GM12873 (cell line): ENCODE measurements around the gene OMP.

ENCODE experiments used
- TF ChIP-seq, protein P1 (sequence below): IDR thresholded peaks from 2 replicates; pipeline ENCODE4 v1.5.1; 2012; ENCODE audit warnings: low read depth, mild to moderate bottlenecking, moderate library complexity, low read length, control low read depth; ENCODE audit not compliant: insufficient read depth; ENCODE audit errors: missing control alignments

The OMP gene

DNA sequence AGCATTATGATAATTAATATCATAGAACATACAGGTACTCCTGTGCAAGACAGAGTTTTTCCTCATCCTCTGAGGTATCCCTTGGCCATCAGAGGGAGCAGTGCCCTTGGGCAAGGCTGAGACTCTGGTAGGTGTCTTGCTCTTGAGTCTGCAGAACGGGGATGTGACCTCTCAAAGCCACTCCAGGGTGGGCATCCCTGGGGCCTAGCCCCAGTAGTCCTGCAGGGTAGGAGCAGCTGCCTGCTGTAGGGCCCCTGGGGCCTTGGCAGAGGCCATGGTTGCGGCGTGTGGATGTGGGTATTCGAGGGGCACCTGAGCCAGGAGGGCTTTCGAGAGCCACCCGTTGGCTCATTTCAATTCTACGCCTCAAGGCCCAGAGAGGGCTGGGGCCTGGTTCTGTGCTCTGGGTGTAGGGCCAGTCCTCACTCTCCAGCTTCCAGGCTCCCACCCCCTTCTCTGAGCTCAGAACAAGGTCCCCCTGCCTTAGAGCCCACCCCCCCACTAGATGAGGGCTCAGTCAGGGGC lies 7.7 kb upstream of the OMP start:
- TF ChIP-seq, protein P1, sequence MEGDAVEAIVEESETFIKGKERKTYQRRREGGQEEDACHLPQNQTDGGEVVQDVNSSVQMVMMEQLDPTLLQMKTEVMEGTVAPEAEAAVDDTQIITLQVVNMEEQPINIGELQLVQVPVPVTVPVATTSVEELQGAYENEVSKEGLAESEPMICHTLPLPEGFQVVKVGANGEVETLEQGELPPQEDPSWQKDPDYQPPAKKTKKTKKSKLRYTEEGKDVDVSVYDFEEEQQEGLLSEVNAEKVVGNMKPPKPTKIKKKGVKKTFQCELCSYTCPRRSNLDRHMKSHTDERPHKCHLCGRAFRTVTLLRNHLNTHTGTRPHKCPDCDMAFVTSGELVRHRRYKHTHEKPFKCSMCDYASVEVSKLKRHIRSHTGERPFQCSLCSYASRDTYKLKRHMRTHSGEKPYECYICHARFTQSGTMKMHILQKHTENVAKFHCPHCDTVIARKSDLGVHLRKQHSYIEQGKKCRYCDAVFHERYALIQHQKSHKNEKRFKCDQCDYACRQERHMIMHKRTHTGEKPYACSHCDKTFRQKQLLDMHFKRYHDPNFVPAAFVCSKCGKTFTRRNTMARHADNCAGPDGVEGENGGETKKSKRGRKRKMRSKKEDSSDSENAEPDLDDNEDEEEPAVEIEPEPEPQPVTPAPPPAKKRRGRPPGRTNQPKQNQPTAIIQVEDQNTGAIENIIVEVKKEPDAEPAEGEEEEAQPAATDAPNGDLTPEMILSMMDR = no peak

DNA sequence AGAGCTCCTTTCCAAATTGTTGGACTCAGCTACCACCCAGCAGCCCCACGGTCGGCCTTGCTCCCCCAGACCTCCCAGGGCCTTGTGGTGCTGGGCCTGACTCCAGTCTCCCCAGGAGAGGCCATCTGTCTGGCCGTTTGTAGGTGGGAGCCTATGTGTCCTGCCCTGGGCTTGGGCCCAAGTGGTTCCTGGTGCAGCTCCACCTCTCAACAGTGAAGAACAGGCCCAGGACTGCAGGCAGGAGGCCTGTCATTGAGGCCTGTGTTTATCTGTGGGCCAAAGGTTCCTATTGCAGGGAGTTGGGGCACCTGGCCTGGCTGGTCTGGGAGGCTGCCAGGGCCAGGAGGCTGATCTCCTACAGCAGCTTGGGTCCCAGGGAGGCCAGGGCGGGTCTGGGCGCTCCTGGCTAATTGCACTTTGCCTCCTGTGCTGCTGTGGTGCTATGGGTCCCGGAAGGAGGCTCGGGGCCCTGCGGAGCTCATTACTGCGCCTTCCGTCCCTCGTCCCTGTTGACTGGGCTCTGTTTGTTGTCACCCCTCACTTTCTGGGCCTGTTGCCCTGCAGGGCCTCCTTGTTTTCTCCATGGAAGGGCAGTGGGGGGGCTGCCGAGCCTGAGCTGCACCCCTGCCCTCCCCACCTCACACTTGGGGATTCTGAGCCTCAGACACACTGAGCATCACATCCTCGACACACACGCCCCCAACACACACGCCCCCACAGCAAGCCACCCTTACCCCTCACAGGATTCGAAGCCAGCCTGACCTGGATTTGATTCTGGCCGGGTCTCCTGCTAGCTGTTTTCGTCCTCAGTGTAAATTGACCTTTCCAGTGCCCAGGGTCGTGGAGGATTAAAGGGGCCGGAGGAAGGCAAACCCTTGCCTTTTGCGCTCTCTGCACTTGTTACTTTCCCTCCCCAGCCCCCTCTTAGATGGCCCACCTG lies 6.8 kb upstream of the OMP start:
- TF ChIP-seq, protein P1 = no peak

DNA sequence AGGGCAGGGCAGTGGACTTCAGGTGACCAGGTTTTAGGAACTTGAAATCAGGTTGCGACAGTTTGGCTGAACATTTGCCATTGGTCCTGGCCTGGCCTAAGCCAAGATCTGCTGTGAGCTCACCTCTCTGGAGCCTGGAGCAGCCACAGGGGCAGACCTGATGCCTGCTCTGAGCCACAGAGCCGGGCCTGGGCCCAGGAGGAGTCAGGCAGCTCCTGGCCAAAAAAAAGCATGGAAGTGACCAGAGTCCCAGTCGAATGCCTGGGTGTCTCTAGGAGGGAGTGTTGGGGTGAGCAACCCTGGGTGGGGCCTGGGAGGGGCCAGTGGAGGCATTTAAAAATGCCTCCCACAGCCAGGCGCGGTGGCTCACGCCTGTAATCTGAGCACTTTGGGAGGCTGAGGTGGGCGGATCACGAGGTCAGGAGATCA lies 6.0 kb upstream of the OMP start:
- TF ChIP-seq, protein P1 = no peak

DNA sequence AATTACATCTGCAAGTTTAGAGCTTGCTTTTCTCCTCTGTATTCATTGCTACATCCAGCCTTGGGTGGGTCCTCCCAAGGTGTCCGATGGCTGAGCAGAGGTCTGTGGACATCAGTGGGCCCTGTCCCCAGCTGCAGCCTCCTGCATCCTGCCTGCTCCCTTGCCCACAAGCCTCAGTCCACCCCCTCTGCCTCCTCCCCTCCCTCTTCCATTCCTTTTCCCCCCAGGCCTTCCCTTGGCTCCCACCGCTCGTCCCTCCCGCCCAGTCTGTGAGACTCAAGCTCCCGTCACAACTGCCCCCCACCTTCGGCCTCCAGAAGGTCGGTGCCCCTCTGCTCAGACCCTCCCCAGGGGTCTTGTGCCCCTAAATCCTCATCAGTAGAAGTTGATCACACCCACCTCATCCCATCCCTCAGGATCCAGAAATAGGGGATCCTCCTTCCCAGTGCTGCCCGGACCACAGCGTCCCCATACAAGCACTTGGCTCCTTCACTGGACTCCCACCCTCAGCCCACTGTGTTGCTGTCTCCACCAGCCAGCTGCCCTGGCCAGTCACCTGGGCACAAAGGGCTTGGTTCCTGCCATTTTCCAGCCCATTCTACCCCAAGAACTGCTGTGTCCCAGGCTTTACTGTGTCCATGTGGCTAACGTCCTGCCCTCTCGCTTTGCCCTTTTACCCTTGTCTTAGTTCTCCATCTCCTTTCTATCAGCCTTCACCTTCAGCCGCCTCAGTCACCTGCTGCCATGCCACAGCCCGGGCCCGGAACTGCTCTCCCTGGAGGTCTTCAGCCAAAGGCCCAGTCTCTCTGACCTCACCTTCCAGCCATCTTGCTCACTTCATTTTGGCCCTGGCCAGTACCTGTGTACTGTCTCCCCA lies 2.2 kb upstream of the OMP start:
- TF ChIP-seq, protein P1 = no peak

DNA sequence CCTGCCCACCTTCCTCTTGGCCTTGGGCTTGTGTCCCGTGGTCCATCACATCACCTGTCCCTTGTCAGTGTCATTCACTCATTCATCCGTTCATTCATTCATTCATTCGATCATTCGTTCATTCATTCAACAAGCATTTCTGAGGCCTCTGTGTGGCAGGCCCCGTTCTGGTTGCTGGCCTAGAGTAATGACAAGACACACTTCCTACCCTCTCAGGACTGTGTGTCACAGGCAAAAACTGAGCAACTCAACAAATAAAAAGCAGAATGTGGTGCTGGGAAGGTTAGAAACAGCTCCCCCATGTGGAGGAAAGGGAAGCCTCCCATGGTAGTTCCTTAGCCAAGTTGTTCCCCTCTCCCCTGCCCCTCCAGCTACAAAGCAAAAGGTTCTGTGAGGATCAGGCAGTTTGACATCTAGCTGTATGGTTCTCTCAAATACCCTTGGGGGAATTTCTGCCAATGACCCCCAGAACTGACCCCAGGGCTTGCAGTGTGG lies 1.6 kb upstream of the OMP start:
- TF ChIP-seq, protein P1 = peak; percentile 64

DNA sequence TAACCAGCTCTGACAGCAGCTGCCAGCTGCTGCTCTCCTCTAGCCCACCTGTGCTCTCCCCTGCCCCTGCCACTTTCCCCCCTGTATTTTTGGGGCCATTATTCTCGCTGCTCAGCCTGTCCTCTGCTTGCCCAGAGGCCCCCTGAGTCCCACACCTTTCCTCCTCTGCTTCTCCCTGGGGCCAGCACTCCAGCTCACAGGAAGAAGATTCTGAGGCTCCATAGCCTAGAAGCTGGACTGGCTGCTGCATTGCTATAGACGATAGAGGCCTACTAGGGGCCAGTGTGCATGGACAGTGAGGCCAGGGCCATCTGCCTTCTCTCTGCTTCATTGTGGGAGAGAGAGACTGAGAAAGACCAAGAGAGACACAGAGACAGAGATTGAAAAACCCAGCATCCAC lies 679 bp downstream of the OMP start:
- TF ChIP-seq, protein P1 = no peak
